HL-60 (cell line): ENCODE data around the gene TMEM150B.

Source experiments
- POLR2AphosphoS5 ChIP-seq: IDR thresholded peaks from 2 replicates; pipeline ENCODE4 v1.6.1; 2012; ENCODE audit warnings: low read depth
- TF ChIP-seq, protein P1 (sequence below): IDR thresholded peaks from one replicate; pipeline ENCODE4 v1.5.1; 2011; ENCODE audit warnings: low read length, control low read depth, inconsistent platforms; ENCODE audit not compliant: insufficient read depth

DNA sequence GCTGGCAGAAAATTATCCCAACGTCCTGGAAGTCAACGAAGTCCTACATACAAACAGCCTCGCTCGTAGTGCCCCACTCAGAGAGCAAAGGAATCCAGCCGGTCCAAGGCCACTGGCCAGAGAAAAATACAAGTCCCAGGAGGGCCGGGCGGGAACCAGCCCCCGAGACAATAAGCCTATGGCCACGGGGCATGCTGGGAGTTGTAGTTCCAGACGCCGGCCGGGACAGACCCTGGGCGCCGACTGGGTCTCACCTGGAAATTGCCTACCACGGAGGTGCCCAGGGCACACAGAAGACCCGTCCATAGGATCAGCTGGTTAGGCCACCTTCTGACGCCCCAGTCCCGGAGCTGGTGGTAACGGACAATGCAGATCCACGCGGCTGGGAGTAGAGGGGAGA, 5.4 kb downstream of the TMEM150B start:
- TF ChIP-seq, protein P1, sequence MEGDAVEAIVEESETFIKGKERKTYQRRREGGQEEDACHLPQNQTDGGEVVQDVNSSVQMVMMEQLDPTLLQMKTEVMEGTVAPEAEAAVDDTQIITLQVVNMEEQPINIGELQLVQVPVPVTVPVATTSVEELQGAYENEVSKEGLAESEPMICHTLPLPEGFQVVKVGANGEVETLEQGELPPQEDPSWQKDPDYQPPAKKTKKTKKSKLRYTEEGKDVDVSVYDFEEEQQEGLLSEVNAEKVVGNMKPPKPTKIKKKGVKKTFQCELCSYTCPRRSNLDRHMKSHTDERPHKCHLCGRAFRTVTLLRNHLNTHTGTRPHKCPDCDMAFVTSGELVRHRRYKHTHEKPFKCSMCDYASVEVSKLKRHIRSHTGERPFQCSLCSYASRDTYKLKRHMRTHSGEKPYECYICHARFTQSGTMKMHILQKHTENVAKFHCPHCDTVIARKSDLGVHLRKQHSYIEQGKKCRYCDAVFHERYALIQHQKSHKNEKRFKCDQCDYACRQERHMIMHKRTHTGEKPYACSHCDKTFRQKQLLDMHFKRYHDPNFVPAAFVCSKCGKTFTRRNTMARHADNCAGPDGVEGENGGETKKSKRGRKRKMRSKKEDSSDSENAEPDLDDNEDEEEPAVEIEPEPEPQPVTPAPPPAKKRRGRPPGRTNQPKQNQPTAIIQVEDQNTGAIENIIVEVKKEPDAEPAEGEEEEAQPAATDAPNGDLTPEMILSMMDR = no peak
- no peak for TF ChIP-seq POLR2AphosphoS5
